Measurements from ENCODE around the gene TRAK1.
"Not testable (repeated sequence)": the region's sequence is repeated elsewhere in the genome, so short reads cannot be mapped to it uniquely, and the experiment has no call there.

The TRAK1 gene

GRCh38 chr3:42098171-42098570 is 7.0 kb downstream of the TRAK1 start:
- DNase-seq: no peak

- DNase-seq: no peak
Measured at GRCh38 chr3:42099020-42099765, 8.0 kb downstream of the TRAK1 start.

GRCh38 chr3:42101048-42101447 is 9.9 kb downstream of the TRAK1 start:
- DNase-seq: no peak

- DNase-seq: no peak
Measured at GRCh38 chr3:42101481-42101880, 10.3 kb downstream of the TRAK1 start.

- no peak for DNase-seq
Measured at GRCh38 chr3:42102571-42102970, 11.4 kb downstream of the TRAK1 start.

DNA sequence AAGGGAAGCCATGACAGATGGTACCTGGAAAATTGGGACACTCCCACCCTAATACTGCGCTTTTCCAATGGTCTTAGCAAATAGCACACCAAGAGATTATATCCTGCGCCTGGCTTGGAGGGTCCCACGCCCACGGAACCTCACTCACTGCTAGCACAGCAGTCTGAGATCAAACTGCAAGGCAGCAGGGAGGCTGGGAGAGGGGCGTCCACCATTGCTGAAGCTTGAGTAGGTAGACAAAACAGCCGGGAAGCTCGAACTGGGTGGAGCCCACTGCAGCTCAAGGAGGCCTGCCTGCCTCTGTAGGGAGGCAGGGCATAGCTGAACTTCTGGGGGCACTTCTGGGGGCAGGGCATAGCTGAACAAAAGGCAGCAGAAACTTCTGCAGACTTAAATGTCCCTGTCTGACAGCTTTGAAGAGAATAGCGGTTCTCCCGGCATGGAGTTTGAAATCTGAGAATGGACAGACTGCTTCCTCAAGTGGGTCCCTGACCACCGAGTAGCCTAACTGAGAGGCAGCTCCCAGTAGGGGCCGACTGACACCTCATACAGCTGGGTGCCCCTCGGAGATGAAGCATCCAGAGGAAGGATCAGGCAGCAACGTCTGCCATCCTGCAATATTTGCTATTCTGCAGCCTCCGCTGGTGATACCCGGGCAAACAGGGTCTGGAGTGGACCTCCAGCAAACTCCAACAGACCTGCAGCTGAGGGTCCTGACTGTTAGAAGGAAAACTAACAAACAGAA is 12.9 kb downstream of the TRAK1 start:
- not testable (repeated sequence) for DNase-seq

GRCh38 chr3:42105994-42106393 is 14.8 kb downstream of the TRAK1 start:
- not testable (repeated sequence) for DNase-seq

DNA sequence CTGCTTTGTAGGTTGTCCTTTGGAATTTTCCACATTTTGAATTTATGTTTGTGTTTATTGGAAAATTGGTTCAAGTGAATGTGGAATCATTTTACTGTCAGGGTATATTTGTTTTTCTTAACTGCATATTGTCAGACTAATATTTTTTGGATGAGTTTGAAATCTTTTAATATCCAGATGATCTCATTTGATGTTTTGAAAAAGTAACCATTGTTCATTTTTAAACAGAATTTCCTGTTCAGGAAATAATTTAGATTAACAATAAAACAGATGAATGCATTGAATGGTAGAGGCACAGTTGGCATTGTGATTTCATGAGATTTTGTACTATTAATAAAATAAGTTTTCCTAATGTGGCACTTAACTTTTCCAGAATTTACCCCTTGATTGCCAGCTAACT is 15.5 kb downstream of the TRAK1 start:
- no peak for DNase-seq

- no peak for DNase-seq
Measured at GRCh38 chr3:42110631-42111030, 19.5 kb downstream of the TRAK1 start.

DNA sequence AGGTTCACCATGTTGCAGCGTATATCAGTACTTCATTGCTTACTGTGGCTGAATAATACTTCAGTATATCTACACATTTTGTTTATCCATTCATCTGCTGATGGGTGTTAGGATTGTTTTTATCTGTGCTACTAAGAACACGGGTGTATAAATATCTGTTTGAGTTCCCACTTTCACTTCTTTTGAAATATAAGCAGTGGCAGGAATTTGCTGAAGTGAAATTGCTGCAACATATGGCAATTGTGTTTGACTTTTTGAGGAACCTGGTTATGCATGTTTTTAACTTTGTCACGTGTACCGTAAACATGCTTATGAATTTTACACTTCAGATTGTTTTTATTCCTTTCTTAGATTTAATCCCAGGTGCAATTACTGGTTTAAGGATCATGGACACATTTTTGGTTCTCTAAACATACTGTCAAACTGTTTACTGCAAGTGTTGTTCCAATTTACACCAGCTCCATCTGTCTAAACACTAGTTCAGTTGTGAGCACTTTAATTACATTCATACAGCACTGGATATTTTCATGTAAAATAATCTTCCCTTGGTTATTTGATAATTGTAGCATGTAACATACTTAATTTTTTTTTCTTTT is 23.1 kb downstream of the TRAK1 start:
- no peak for DNase-seq

- no peak for DNase-seq
Measured at GRCh38 chr3:42115215-42115614, 24.1 kb downstream of the TRAK1 start.

DNA sequence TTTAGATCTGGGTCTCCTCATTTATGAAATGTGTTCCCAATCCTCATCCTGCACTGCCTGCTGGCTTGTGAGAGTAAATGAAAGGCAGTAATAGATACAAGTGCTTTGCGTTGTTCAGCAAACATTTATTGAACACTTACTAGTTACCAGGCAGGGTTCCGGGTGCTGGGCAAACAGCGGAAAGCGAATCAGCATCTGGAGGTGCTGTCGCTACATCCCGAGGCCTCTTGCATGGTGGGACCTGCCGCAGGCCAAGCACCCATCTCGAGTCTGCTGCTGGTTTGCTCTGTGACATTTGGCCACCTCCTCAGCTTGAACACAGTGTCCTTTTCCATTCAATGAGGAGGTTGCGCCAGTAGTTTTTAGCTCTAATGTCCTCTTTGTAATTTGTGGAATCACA is 24.8 kb downstream of the TRAK1 start:
- DNase-seq: no peak

DNA sequence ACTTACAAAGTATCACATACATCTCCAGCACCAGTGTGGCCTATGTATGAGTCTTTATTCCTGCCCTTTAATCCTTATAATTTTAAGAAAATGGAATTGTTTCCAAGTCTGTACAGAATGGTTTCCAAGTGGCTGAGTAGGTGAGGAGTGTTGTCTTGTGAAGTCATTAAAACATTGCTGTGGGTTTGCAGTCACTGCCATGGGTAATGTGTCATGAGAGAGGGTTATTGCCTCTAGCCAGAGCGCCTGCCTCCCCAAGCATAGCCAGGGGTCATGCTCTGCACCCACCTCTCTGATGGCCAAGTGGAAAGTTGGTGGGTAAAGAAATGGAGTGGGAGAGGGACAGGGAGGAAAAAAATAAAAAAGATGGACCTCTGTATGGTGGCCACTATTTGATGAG is 25.3 kb downstream of the TRAK1 start:
- no peak for DNase-seq

- DNase-seq: no peak
Measured at GRCh38 chr3:42117175-42118008, 26.2 kb downstream of the TRAK1 start.

- DNase-seq: peak in 1 of 5 donors; percentile 15
Measured at GRCh38 chr3:42118762-42119361, 27.7 kb downstream of the TRAK1 start.

GRCh38 chr3:42119561-42120355 is 28.6 kb downstream of the TRAK1 start:
- DNase-seq: no peak

DNA sequence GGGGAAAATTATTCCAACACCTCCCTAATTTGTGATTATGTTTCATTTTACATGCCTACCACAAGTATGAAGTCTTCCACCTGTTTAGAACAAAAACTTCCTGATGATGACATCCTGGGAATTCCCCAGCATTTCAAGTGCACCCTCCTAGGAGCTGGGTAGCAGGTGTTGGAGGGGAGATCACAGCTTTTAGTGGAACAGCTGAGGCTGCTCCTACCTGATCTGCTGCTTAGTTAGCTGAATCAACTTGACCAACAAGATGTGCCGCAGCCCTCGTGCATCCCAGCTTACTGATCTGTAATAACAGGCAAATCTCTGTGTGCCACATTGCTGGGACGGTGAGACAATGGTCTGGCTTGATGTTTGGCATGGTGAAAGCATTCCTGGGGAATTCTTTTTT is 29.7 kb downstream of the TRAK1 start:
- DNase-seq: no peak

- no peak for DNase-seq
Measured at GRCh38 chr3:42122261-42123011, 31.3 kb downstream of the TRAK1 start.

DNA sequence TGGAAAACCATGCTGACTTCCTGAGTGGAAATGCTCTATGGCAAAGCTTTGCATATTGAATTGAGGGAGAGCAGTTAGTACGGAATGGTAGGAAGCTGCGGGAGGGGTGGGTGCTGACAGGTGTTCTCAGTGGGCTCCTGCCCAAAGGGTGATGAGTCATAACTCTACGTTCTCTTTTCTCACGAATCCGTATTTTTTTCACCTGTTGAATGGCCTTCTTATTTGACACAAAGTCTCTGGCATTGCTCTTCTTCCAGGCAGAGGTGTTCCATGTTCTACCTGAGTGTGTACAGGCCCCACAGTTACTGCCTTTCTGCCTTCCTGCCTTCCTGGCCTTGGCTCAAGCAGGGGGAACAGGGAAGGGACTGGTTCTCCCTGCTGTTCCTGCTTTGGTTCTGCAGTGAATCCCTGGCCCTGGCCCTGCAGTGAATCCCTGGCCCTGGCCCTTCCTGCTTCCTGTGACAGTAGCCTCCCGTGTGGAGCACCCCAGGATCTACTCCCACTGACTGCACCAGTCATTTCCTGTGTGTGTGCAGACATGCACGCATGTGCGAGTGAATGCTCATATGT is 31.9 kb downstream of the TRAK1 start:
- DNase-seq: no peak

DNA sequence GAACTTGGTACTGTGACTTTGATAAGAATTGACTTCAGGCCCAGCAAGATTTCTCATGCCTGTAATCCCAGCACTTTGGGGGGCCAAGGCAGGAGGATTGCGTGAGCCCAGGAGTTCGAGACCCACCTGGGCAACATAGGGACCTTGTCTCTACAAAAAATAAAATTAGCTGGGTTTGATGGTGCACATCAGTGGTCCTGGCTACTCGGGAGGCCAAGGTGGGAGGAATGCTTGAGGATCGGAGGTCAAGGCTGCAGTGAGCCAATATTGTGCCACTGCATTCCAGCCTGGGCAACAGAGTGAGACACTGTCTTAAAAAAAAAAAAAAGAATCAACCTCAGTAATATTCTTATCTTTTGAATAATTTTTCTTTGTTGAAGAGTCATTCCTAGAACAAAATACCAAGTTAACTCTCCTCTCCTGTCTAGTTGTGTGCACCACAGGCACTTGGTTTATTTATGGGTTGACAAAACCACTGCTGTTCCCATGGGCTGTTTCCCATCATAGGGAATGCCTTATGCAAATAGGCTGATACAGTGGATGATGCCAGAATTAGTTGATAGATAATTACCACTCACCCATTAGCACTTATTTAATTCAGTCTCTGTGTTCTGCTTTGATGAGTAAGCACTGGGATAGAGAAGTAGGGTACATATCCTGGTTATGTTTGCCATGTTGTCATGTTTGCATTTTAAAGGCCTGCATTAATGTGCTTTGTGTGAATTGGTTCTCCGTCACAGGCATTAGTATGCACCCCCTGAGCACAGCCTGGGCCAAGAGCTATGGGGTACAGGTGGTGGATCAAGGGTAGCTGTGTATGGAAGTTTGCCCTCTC is 32.9 kb downstream of the TRAK1 start:
- no peak for DNase-seq
